Lower leg skin (tissue), 4 donors: ENCODE measurements around the gene TNFRSF6B. TPM values are rescaled to one million over a fixed set of nuclear protein-coding genes. Genes with fewer than 3 reads are reported as not detected.

Experiments
- DNase-seq, 2 donors: peaks; one replicate each; pipeline ENCODE4 v3.0.0-alpha.2; 2019; ENCODE audit warnings: low spot score in 2 of 2
- H3K4me3 ChIP-seq: fragments of 200-600 bp; sonication (generic); 2 replicates; pipeline ENCODE4 v1.5.1; 2017; ENCODE audit warnings: mild to moderate bottlenecking, low read depth; ENCODE audit not compliant: poor library complexity, severe bottlenecking
- CTCF ChIP-seq, 3 donors: fragments of 450-650 bp; IDR thresholded peaks; one replicate each; pipeline ENCODE4 v1.5.1; 2016; ENCODE audit warnings: antibody characterized with exemption in 3 of 3, mild to moderate bottlenecking in 3 of 3, moderate library complexity in 2 of 3
- POLR2A ChIP-seq, 2 donors: fragments of 450-650 bp; IDR thresholded peaks; one replicate each; pipeline ENCODE4 v1.6.1; 2016 to 2017; ENCODE audit warnings: antibody characterized with exemption in 2 of 2, mild to moderate bottlenecking in 1 of 2, moderate library complexity in 1 of 2
- WGBS, 2 donors: methylation state at CpG; one replicate each; pipeline ENCODE4 v1.1.5; 2018; 5-methylcytosine and 5-hydroxymethylcytosine counted together
- intact Hi-C: fragments of 100-400 bp; cut with DNase I; formaldehyde crosslinking; loops from one replicate; pipeline ENCODE4 v1.15.0; 2023; ENCODE audit warnings: low total_unique reads
- total RNA-seq, 4 donors: library from RNA; depleted of rRNA; stranded (reverse); fragments of >200 nt; gene quantifications; one replicate each; pipeline ENCODE4 v1.1.0, GENCODE V29; 2016

Gene TNFRSF6B
- total RNA-seq, 4 donors from 2014 or later, result 3.0 to 49.5 (median 12.1) TPM

GRCh38 chr20:63697868-63698545, 1.6 kb downstream of the TNFRSF6B start:
- WGBS, 2 donors, result 69 to 71% methylated on average over 35 to 39 of the region's 40 CpGs
- TF ChIP-seq CTCF (IDR thresholded peaks at IDR 0.05) (no peak), POLR2A (IDR thresholded peaks at IDR 0.05) (no peak)
- peak in 1 of 2 donors; percentile 83 for DNase-seq
- intact Hi-C loops, result no loop called here
- no peak overlapping the region for H3K4me3 ChIP-seq

- no peak overlapping the region for H3K4me3 ChIP-seq
- TF ChIP-seq CTCF (IDR thresholded peaks at IDR 0.05) (no peak), POLR2A (IDR thresholded peaks at IDR 0.05) (no peak)
- WGBS, 2 donors, result 16 to 19% methylated on average over 5 to 19 of the region's 19 CpGs
- intact Hi-C loops, result no loop called here
- DNase-seq, result peak in 1 of 2 donors; percentile 92
Observed at GRCh38 chr20:63698739-63699465, 2.5 kb downstream of the TNFRSF6B start.

DNA sequence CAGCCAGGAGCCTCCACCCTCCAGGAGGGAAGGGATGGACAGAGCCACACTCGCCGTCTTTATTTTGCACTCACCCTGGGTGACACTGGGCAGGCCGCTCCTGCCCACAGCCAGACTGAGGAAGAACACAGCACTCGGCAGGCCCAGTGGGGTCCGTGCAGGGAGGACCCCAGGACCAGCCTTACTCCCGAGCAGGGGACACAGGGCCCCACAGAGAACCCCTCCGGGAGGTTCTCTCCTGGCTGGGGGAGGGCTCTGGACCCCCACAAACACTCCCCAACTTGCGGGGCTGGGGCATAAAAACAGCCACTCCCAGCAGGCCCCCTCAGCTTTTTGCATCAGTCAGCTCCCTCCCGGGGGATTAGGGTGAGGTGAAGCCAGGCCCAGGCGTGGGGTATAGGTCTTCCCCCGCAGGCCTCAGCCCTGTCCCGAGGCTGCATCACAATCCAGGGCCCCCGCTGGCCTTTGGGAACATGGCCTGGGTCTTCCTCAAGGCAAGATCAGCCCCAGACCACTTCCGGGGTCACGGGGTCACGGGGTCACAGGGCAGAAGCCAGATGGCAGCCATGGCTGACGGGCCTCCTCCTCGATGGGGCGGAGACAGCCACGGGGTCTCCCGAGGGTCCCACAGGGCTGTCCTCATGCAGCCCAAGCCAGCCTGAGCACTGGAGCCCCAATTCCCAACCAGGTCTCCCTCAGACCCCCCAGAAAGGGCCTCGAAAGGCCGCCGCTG, 3.2 kb downstream of the TNFRSF6B start:
- intact Hi-C loops, result no loop called here
- TF ChIP-seq CTCF (IDR thresholded peaks at IDR 0.05) (no peak), POLR2A (IDR thresholded peaks at IDR 0.05) (no peak)
- H3K4me3 ChIP-seq, result no peak overlapping the region
- DNase-seq, result peak in 1 of 2 donors; percentile 84
- WGBS, 2 donors, result 63 to 71% methylated on average over 8 to 24 of the region's 24 CpGs

DNA sequence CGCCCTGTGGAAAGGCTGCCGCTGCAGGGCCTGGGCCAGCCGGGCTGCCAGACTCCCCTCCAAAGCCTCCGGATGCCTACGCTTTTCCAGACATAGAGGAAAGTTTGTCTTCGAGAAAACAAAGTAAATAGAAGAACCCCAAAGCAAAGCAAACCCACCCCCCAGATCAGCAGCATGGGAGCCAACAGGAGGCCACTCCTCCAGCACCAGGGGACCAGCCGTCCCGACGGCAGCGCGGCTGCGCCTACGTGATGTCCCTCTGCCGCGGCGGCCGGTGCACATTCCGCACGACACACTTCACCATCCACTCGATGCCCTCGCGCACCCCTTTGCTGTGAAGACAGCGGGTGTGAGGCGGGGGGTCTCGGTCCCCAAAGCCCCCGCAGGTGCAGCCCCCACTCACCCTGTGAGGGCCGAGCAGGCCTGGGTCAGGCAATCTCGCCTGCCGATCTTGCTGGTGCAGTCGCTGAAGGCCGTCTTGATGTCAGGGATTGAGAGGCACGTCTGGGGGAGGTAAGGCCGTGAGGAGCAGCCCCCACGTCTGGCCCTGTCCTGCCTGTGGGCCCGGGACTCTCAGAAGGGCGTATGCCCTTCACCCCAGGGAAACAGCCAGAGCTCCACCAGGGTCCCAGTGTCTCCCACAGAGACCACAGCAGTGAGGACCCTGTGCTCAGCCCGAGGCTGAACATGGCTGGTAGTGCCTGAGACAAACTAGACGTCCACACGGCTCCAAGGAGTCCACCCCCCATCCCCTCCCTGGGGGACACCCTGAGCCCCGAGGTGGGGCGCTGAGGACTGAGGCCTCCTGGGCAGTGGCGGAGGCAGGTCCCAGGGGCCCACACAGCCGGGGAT, 4.0 kb downstream of the TNFRSF6B start:
- TF ChIP-seq POLR2A (IDR thresholded peaks at IDR 0.05), result no peak
- no peak for TF ChIP-seq CTCF (IDR thresholded peaks at IDR 0.05)
- no peak for DNase-seq
- no peak overlapping the region for H3K4me3 ChIP-seq
- intact Hi-C loops, result no loop called here
- WGBS, 2 donors, result 86 to 90% methylated on average over 23 to 41 of the region's 43 CpGs

DNA sequence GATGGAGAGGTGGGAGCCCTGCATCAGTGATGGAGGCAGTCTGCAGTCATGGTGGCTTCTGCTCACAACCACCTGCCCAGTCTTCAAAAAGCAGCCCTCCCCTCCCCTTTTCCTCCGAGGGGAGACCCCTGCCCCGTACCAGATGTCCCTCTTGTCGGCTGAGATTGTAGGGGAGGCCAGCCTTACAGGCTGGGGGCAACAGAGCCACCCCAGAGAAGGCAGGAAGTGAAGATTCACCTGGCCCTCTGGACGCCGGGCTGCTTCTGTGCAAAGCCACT, 4.5 kb downstream of the TNFRSF6B start:
- no peak for DNase-seq
- H3K4me3 ChIP-seq, result no peak overlapping the region
- TF ChIP-seq CTCF (IDR thresholded peaks at IDR 0.05) (no peak), POLR2A (IDR thresholded peaks at IDR 0.05) (no peak)
- intact Hi-C loops, result no loop called here
- WGBS, 2 donors, result 72 to 84% methylated on average over 4 to 5 of the region's 5 CpGs
